Tibial nerve (tissue), 4 donors: ENCODE data around the gene MTX2. TPM values are rescaled to one million over a fixed set of nuclear protein-coding genes. Genes with fewer than 3 reads are reported as not detected.

Experiments
- DNase-seq, 2 donors: peaks; one replicate each; pipeline ENCODE4 v3.0.0-alpha.2; 2019; ENCODE audit warnings: low spot score in 2 of 2
- H3K27ac ChIP-seq, 4 donors: fragments of 200-600 bp; sonication (generic) in 3 of 4; one replicate each; pipeline ENCODE4 v1.5.1; 2017 to 2019; ENCODE audit warnings: mild to moderate bottlenecking in 1 of 4
- H3K27me3 ChIP-seq, 2 donors: fragments of 200-600 bp; sonication (generic) in 1 of 2; one replicate each; pipeline versions ENCODE4 v1.5.1 to v1.6.0; 2017 to 2019
- H3K36me3 ChIP-seq, 3 donors: fragments of 200-600 bp; sonication (generic); one replicate each; pipeline ENCODE4 v1.5.1; 2018 to 2019
- H3K4me1 ChIP-seq, 4 donors: fragments of 200-600 bp; sonication (generic) in 3 of 4; one replicate each; pipeline ENCODE4 v1.5.1; 2017 to 2019
- H3K4me3 ChIP-seq, 4 donors: fragments of 200-600 bp; sonication (generic) in 3 of 4; one replicate each; pipeline ENCODE4 v1.5.1; 2017 to 2019; ENCODE audit warnings: mild to moderate bottlenecking in 1 of 4, moderate library complexity in 1 of 4
- H3K9me3 ChIP-seq, 4 donors: fragments of 200-600 bp; sonication (generic) in 3 of 4; one replicate each; pipeline ENCODE4 v1.5.1; 2017 to 2019
- EP300 ChIP-seq, 2 donors: sonication (generic); formaldehyde crosslinking; IDR thresholded peaks; one replicate each; pipeline ENCODE4 v1.6.1; 2017; ENCODE audit warnings: antibody characterized with exemption in 2 of 2, mild to moderate bottlenecking in 1 of 2
- POLR2A ChIP-seq, 2 donors: fragments of 450-650 bp; IDR thresholded peaks; one replicate each; pipeline ENCODE4 v1.6.1; 2017; ENCODE audit warnings: antibody characterized with exemption in 2 of 2, mild to moderate bottlenecking in 2 of 2, moderate library complexity in 2 of 2
- WGBS, 2 donors: methylation state at CpG; one replicate each; pipeline ENCODE4 v1.1.5; 2018; 5-methylcytosine and 5-hydroxymethylcytosine counted together
- total RNA-seq, 4 donors: library from RNA; depleted of rRNA; stranded (reverse); fragments of >200 nt; gene quantifications; one replicate each; pipeline ENCODE4 v1.1.0, GENCODE V29; 2016
- TF ChIP-seq, protein P1 (sequence below), 5 experiments: fragments of 200-600 bp in 3 of 5; fragments of 450-650 bp in 2 of 5; sonication (generic) in 3 of 5; IDR thresholded peaks; one replicate each; pipeline ENCODE4 v1.5.1; 2016 to 2019; ENCODE audit warnings: antibody characterized with exemption in 5 of 5, mild to moderate bottlenecking in 3 of 5, moderate library complexity in 2 of 5

Gene MTX2
- total RNA-seq, 4 donors from 2014 or later = 18.8 to 22.4 (median 21.9) TPM

DNA sequence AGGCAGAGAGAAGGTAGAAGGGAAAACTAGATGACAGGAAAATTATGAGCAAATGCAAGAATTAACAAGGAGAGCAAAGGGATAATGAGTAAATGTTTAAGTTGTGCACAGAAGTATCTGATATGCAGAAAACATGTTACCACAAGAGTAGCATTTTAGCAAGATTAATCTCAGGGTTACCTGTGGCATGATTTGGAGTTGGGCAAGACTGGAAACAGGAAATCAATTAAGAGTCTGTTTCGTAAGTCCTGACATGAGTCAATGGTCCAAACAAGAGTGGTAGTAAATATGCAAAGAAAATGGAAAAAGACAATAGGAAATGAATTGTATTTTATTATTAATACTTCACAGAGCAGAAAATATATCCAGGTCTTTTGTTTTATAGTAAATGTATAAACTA, 17.3 kb upstream of the MTX2 start:
- H3K4me3 ChIP-seq = no peak overlapping the region
- TF ChIP-seq, protein P1, sequence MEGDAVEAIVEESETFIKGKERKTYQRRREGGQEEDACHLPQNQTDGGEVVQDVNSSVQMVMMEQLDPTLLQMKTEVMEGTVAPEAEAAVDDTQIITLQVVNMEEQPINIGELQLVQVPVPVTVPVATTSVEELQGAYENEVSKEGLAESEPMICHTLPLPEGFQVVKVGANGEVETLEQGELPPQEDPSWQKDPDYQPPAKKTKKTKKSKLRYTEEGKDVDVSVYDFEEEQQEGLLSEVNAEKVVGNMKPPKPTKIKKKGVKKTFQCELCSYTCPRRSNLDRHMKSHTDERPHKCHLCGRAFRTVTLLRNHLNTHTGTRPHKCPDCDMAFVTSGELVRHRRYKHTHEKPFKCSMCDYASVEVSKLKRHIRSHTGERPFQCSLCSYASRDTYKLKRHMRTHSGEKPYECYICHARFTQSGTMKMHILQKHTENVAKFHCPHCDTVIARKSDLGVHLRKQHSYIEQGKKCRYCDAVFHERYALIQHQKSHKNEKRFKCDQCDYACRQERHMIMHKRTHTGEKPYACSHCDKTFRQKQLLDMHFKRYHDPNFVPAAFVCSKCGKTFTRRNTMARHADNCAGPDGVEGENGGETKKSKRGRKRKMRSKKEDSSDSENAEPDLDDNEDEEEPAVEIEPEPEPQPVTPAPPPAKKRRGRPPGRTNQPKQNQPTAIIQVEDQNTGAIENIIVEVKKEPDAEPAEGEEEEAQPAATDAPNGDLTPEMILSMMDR (IDR thresholded peaks at IDR 0.05) = no peak
- TF ChIP-seq EP300 (IDR thresholded peaks at IDR 0.05) (no peak), POLR2A (IDR thresholded peaks at IDR 0.05) (no peak)
- no peaks in the 10 kb centered on the region for H3K4me1 ChIP-seq
- DNase-seq = no peak
- no peaks in the 10 kb centered on the region for H3K36me3 ChIP-seq
- no peak overlapping the region for H3K27ac ChIP-seq
- H3K27me3 ChIP-seq = no peaks in the 10 kb centered on the region
- 61 to 82% methylated on average over 1 of the region's 1 CpG for WGBS, 2 donors
- peaks cover 0 to 15% (median 0%) of the 10 kb centered on the region in 4 donors for H3K9me3 ChIP-seq

DNA sequence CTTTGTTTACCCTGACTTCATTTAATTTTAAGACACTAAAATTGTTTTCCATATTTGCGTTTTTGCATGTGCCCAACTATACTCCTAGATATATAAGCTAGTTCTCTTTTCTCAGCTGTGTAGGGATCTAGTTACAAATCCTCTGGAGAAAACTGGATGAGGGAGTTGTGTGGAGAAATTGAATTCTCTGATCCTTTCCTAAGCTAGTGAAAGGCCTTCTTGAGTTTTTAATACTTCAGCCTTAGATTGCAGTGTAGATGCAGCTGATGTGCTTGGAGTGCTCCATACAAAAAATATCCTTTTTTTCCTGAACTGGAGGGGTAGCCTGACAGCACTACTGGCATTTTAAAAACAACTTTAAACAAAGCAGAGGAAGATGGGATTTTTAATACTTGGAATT, 8.6 kb upstream of the MTX2 start:
- Histone ChIP-seq H3K4me1 (no peaks in the 10 kb centered on the region), H3K27ac (no peak overlapping the region), H3K9me3 (no peaks in the 10 kb centered on the region), H3K4me3 (no peak overlapping the region), H3K27me3 (no peaks in the 10 kb centered on the region), H3K36me3 (no peaks in the 10 kb centered on the region)
- 92 to 98% methylated on average over 1 of the region's 1 CpG for WGBS, 2 donors
- TF ChIP-seq, protein P1 (IDR thresholded peaks at IDR 0.05) = no peak
- TF ChIP-seq POLR2A (IDR thresholded peaks at IDR 0.05) (no peak), EP300 (IDR thresholded peaks at IDR 0.05) (no peak)
- no peak for DNase-seq

DNA sequence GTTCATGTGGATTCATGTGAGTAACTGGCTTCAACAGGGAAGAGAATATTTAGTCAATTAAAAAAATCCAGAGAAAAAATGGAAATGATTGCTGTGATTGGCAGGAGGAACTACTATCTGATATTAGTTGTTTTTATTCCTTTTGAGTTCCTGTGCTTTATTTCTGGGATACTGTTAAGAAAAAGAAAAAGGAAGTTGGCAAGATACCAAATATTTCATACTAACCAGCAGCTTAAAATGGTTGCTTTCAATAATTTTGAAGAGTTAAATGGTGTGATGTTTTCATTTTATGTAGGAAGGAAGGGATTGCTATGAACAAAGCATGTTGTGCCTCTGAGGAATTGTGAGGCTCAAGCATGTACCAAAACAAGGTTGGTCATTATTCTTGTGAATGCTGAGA, 8.1 kb upstream of the MTX2 start:
- H3K36me3 ChIP-seq = no peaks in the 10 kb centered on the region
- no peaks in the 10 kb centered on the region for H3K27me3 ChIP-seq
- no peaks in the 10 kb centered on the region for H3K4me1 ChIP-seq
- TF ChIP-seq POLR2A (IDR thresholded peaks at IDR 0.05) (no peak), EP300 (IDR thresholded peaks at IDR 0.05) (no peak)
- TF ChIP-seq, protein P1 (IDR thresholded peaks at IDR 0.05) = no peak
- no peaks in the 10 kb centered on the region for H3K9me3 ChIP-seq
- no peak overlapping the region for H3K4me3 ChIP-seq
- H3K27ac ChIP-seq = no peak overlapping the region
- DNase-seq = no peak

DNA sequence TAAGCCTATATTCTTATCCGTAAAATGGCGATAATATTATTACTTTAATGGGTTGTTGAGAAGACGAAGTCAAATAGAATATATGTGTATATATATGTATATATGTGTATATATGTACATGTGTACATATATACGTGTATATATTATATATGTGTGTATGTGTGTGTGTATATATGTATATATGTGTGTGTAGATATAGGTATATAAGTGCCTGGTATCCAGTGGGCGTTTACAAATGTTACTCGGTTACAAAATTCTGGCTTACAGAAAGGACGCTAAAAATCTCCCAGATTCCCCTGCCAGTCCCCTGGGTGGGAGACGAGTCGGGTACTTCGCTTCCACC, 295 bp upstream of the MTX2 start:
- TF ChIP-seq EP300 (IDR thresholded peaks at IDR 0.05) (no peak), POLR2A (IDR thresholded peaks at IDR 0.05) (no peak)
- TF ChIP-seq, protein P1 (IDR thresholded peaks at IDR 0.05) = no peak
- H3K4me1 ChIP-seq = peaks cover 0 to 25% (median 4%) of the 10 kb centered on the region in 4 donors
- no peaks in the 10 kb centered on the region for H3K36me3 ChIP-seq
- no peaks in the 10 kb centered on the region for H3K9me3 ChIP-seq
- no peaks in the 10 kb centered on the region for H3K27me3 ChIP-seq
- DNase-seq = no peak
- WGBS, 2 donors = 26% methylated on average over 8 to 10 of the region's 10 CpGs
- H3K27ac ChIP-seq = peak overlapping the region; percentile 28 to 86 (median 78)
- peak overlapping the region; percentile 73 to 92 (median 78) for H3K4me3 ChIP-seq

DNA sequence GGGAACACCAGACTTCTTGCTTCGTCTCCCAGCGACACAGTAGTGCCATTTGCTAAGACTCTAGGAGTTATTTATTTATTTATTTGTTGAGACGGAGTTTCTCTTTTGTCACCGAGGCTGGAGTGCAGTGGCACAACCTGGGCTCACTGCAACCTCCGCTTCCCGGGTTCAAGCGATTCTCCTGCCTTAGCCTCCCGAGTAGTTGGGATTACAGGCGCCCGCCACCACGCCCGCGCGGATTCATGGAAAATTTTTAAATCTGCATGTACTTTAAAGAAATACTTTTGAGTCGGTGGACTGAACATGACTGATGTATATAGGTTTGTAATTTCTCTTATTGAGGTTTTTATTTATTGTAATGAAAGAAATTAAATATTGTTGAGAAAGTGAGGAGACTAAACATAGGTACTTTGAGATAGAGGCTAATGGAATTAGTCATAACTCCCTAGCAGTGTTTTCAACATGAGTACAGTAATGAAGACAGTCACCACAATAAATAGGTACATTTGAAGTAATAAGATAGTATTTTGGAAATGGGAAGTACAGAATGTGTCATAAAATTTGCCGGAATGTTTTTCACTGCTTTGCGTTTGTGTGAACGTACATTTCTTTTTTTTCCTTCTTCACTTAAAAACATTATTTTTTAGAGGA, 983 bp downstream of the MTX2 start:
- no peak for DNase-seq
- Histone ChIP-seq H3K36me3 (no peaks in the 10 kb centered on the region), H3K27ac (peak overlapping the region in 2 of 4 donors; percentile 85 to 86), H3K4me3 (peak overlapping the region; percentile 73 to 92 (median 78)), H3K27me3 (no peaks in the 10 kb centered on the region), H3K9me3 (no peaks in the 10 kb centered on the region), H3K4me1 (peaks cover 0 to 25% (median 4%) of the 10 kb centered on the region in 4 donors)
- TF ChIP-seq POLR2A (IDR thresholded peaks at IDR 0.05) (no peak), EP300 (IDR thresholded peaks at IDR 0.05) (no peak)
- TF ChIP-seq, protein P1 (IDR thresholded peaks at IDR 0.05) = no peak
- WGBS, 2 donors = 56 to 61% methylated on average over 18 of the region's 18 CpGs
